GM23248 (cell line): Measurements from ENCODE around the gene OR10S1. TPM values are rescaled to one million over a fixed set of nuclear protein-coding genes. Genes with fewer than 3 reads are reported as not detected.

ENCODE experiments used
- DNase-seq: peaks from one replicate; pipeline ENCODE4 v3.0.0-alpha.2; 2015
- H2AFZ ChIP-seq: fragments of 200-600 bp; sonication (generic); 2 replicates; pipeline ENCODE4 v1.6.1; 2016; ENCODE audit warnings: antibody characterized with exemption
- H3F3A ChIP-seq: fragments of 200-600 bp; sonication (generic); 2 replicates; pipeline ENCODE4 v1.6.1; 2016; ENCODE audit warnings: mild to moderate bottlenecking, antibody characterized with exemption, mixed run types; ENCODE audit not compliant: insufficient read depth
- H3K27ac ChIP-seq: fragments of 200-600 bp; sonication (generic); 2 replicates; pipeline ENCODE4 v1.5.1; 2016; ENCODE audit warnings: mild to moderate bottlenecking
- H3K27me3 ChIP-seq: fragments of 200-600 bp; sonication (generic); replicated peaks from 2 replicates; pipeline ENCODE4 v1.6.1; 2016; ENCODE audit warnings: mild to moderate bottlenecking; ENCODE audit not compliant: insufficient read depth
- H3K36me3 ChIP-seq: fragments of 200-600 bp; sonication (generic); 2 replicates; pipeline ENCODE4 v1.6.1; 2016; ENCODE audit warnings: low read depth, mild to moderate bottlenecking
- H3K4me1 ChIP-seq: fragments of 200-600 bp; sonication (generic); 2 replicates; pipeline ENCODE4 v1.6.1; 2016; ENCODE audit warnings: mild to moderate bottlenecking; ENCODE audit not compliant: insufficient read depth
- H3K4me2 ChIP-seq: fragments of 200-600 bp; sonication (generic); one replicate; pipeline ENCODE4 v1.6.1; 2016; ENCODE audit warnings: mild to moderate bottlenecking; ENCODE audit not compliant: unreplicated experiment
- H3K4me3 ChIP-seq: fragments of 200-600 bp; sonication (generic); 2 replicates; pipeline ENCODE4 v1.5.1; 2016; ENCODE audit warnings: mild to moderate bottlenecking
- H3K79me2 ChIP-seq: fragments of 200-600 bp; sonication (generic); 2 replicates; pipeline ENCODE4 v1.6.1; 2016; ENCODE audit warnings: mild to moderate bottlenecking; ENCODE audit not compliant: insufficient read depth
- H3K9ac ChIP-seq: fragments of 200-600 bp; sonication (generic); 2 replicates; pipeline ENCODE4 v1.6.1; 2016; ENCODE audit warnings: mild to moderate bottlenecking
- H3K9me2 ChIP-seq: fragments of 200-600 bp; sonication (generic); 2 replicates; pipeline ENCODE4 v1.6.1; 2016; ENCODE audit warnings: mixed run types, mild to moderate bottlenecking, moderate library complexity; ENCODE audit not compliant: insufficient read depth
- H3K9me3 ChIP-seq: fragments of 200-600 bp; sonication (generic); one replicate; pipeline ENCODE4 v1.6.1; 2017; ENCODE audit warnings: low read depth
- H4K20me1 ChIP-seq: fragments of 200-600 bp; sonication (generic); 2 replicates; pipeline ENCODE4 v1.6.0; 2016; ENCODE audit not compliant: insufficient read depth
- EZH2 ChIP-seq: fragments of 200-600 bp; sonication (generic); IDR thresholded peaks from 2 replicates; pipeline ENCODE4 v1.6.1; 2018; ENCODE audit warnings: antibody characterized with exemption, mild to moderate bottlenecking; ENCODE audit not compliant: insufficient read depth, poor library complexity, severe bottlenecking
- EZH2phosphoT487 ChIP-seq: fragments of 200-600 bp; sonication (generic); IDR thresholded peaks from 2 replicates; pipeline ENCODE4 v1.6.1; 2018; ENCODE audit warnings: antibody characterized with exemption, moderate library complexity, mild to moderate bottlenecking, low read depth; ENCODE audit not compliant: insufficient read depth
- WGBS, 2 experiments: methylation state at CpG; one replicate each; pipeline ENCODE4 v1.1.6; 2015 to 2017; ENCODE audit warnings: low lambda C conversion rate in 2 of 2, low coverage in 1 of 2; ENCODE audit errors: missing lambda C conversion rate in 2 of 2; 5-methylcytosine and 5-hydroxymethylcytosine counted together
- in situ Hi-C: fragments of 300-500 bp; cut with MboI; formaldehyde crosslinking; loops from 2 replicates; pipeline ENCODE4 v1.15.0; 2020
- polyA plus RNA-seq: library from polyadenylated mRNA; unstranded; fragments of >200 nt; fragmentation: Nextera tagmentation; extraction: Ambion mirVana; gene quantifications from 2 replicates; pipeline ENCODE4 v1.2.1, GENCODE V29; 2016
- total RNA-seq: library from RNA; depleted of rRNA; stranded (reverse); fragments of >200 nt; shearing (Covaris generic); gene quantifications from 2 replicates; pipeline ENCODE4 v1.2.3, GENCODE V29; 2014

The OR10S1 gene
- total and polyA plus RNA-seq, 2 experiments from 2014 or later = not detected

GRCh38 chr11:123995119-123995518, 17.5 kb upstream of the OR10S1 start, which contains the start of gene OR10G6:
Gene OR10G6 (minus strand): TSS chr11:123995161. CDS start chr11:123995161, 0 bp downstream.
- in situ Hi-C loops = no loop called here
- Histone ChIP-seq H3K79me2 (no peaks in the 10 kb centered on the region), H3K9me2 (no peaks in the 10 kb centered on the region), H3K27ac (no peak within 1 kb of the TSS), H3K4me1 (no peaks in the 10 kb centered on the region), H3K9me3 (no peaks in the 10 kb centered on the region), H3K27me3 (peaks cover 12% of the 10 kb centered on the region; the same call in 1 of the 2 replicates), H3F3A (no peaks in the 10 kb centered on the region), H4K20me1 (no peaks in the 10 kb centered on the region), H3K4me2 (no peak within 1 kb of the TSS), H3K36me3 (no peaks in the 10 kb centered on the region), H3K4me3 (no peak within 1 kb of the TSS), H3K9ac (no peak within 1 kb of the TSS), H2AFZ (no peak within 1 kb of the TSS)
- WGBS, 2 experiments = 15 to 17% methylated on average over 1 of the region's 1 CpG
- no peak for DNase-seq
- TF ChIP-seq EZH2 = no peak
- TF ChIP-seq EZH2phosphoT487 = no peak

DNA sequence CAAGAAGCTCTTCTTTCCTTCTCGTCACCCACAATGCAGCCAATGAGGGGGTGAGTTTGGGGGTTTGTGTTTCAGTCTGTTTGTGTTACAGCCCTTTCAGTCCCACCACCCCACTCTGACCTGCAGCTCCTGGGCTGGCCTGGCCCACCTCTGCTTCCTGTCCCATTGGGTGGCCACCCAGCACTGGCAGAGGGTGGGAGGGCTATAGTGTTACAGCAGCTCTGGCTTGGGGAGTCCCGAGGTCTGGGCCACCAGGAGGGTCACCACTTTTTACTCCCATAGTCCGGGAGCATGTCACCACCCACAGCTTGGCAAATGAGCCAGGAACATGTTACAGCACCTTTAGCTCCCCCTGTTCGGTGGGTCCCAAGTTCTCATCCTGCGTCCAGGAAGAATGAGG, 1.7 kb upstream of the OR10S1 start:
- Histone ChIP-seq H3K79me2 (no peaks in the 10 kb centered on the region), H3F3A (0 out of 2 replicates have a peak, but pooled peaks cover under 1% of the 10 kb centered on the region), H3K4me2 (no peak overlapping the region), H3K9me2 (no peaks in the 10 kb centered on the region), H2AFZ (no peak overlapping the region), H4K20me1 (no peaks in the 10 kb centered on the region), H3K9me3 (no peaks in the 10 kb centered on the region), H3K4me1 (peaks cover 4% of the 10 kb centered on the region; the same call in 1 of the 2 replicates), H3K27ac (no peak overlapping the region), H3K36me3 (no peaks in the 10 kb centered on the region), H3K4me3 (no peak overlapping the region), H3K27me3 (no peaks in the 10 kb centered on the region; the same call in 1 of the 2 replicates), H3K9ac (no peak overlapping the region)
- no peak for TF ChIP-seq EZH2
- WGBS, 2 experiments = 31 to 45% methylated on average over 5 of the region's 5 CpGs
- in situ Hi-C loops = no loop called here
- DNase-seq = no peak

GRCh38 chr11:123976770-123977560, 616 bp downstream of the OR10S1 start:
- H3K9ac ChIP-seq = no peak overlapping the region
- no peaks in the 10 kb centered on the region for H4K20me1 ChIP-seq
- H3F3A ChIP-seq = peaks cover 13% of the 10 kb centered on the region
- H3K27ac ChIP-seq = no peak overlapping the region
- in situ Hi-C loops = no loop called here
- DNase-seq = no peak
- no peak overlapping the region for H3K4me2 ChIP-seq
- no peaks in the 10 kb centered on the region for H3K79me2 ChIP-seq
- H3K4me1 ChIP-seq = peaks cover 14% of the 10 kb centered on the region
- WGBS, 2 experiments = 82 to 84% methylated on average over 18 of the region's 18 CpGs
- no peaks in the 10 kb centered on the region for H3K9me3 ChIP-seq
- H2AFZ ChIP-seq = no peak overlapping the region
- H3K4me3 ChIP-seq = no peak overlapping the region
- H3K27me3 ChIP-seq = no peaks in the 10 kb centered on the region; the same call in 1 of the 2 replicates
- no peaks in the 10 kb centered on the region for H3K9me2 ChIP-seq
- H3K36me3 ChIP-seq = no peaks in the 10 kb centered on the region
- TF ChIP-seq EZH2 = no peak
- TF ChIP-seq EZH2phosphoT487 = no peak

DNA sequence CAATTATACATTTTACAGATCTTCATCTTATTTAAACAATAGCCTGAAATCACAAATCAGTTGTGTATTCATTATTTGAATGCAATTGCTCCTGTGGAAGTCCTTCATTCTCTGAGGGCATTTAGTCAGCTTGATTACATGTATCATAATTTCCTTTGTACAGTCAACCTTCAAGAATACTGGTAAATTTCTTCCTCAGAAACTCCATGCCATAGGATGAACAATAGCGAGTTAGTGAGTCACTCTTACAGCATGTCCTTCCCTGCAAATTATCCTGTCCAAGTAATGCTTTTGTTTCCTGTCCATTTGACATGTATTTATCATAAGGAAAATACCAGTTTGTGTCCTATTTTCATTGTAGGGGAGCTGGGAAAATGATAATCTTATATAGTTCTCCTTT, 3.8 kb downstream of the OR10S1 start:
- no peak overlapping the region for H2AFZ ChIP-seq
- H3K27me3 ChIP-seq = no peaks in the 10 kb centered on the region
- no peaks in the 10 kb centered on the region for H3K9me3 ChIP-seq
- WGBS, 2 experiments = 0 to 4% methylated on average over 1 of the region's 1 CpG
- no peak overlapping the region for H3K9ac ChIP-seq
- DNase-seq = peak; percentile 91
- peak overlapping the region; percentile 23; the same call in 1 of the 2 replicates for H3K27ac ChIP-seq
- H3K4me1 ChIP-seq = peaks cover 14% of the 10 kb centered on the region
- in situ Hi-C loops = no loop called here
- no peak overlapping the region for H3K4me2 ChIP-seq
- TF ChIP-seq EZH2phosphoT487 (no peak), EZH2 (no peak)
- no peaks in the 10 kb centered on the region for H4K20me1 ChIP-seq
- no peaks in the 10 kb centered on the region for H3K36me3 ChIP-seq
- H3K4me3 ChIP-seq = no peak overlapping the region; the same call in 1 of the 2 replicates
- H3F3A ChIP-seq = peaks cover 13% of the 10 kb centered on the region
- no peaks in the 10 kb centered on the region for H3K79me2 ChIP-seq
- no peaks in the 10 kb centered on the region for H3K9me2 ChIP-seq
